Dedifferentiated amniotic fluid mesenchymal stem cell (primary cell): Measurements from ENCODE around the gene TMEM120A.

ENCODE experiments used
- DNase-seq: peaks from one replicate; pipeline ENCODE4 v3.0.0-alpha.2; 2016; ENCODE audit errors: extremely low spot score

TMEM120A gene

GRCh38 chr7:75995052-75995471, 667 bp upstream of the TMEM120A start:
- no peak for DNase-seq

DNA sequence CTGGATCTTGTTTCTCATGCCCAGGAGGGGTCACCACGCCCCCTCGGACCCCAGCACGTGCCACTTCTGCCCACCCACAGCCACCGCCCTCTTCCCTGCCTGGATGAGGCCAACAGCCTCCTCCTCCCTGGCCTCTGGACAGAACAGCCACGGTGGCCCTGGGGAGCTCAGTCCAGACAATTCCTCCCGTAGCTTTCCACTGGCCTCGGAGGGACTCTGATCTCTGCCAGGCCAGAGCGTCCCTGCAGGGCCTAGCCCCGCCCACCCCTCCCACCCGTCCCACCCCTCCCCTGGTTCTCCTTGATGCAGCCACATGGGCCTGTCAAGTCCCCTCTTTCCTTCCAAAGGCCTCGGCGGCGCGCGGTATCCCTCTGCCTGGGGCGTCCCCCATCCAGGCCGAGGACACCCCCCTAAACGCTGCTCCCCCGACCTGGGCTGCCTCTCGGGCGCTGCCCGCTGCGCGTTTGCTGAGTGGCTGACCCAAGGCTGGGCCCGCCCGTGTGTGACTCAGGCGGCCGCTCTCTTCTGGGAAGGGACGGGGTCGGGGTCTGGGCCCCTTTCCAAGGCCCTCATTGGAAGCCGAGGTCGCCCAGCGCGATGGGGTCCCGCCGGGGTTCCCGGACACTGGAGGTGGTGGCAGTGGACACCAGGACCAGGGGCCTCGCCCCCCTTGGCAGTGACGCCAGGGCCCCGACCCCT, 557 bp downstream of the TMEM120A start:
- peak; percentile 34 for DNase-seq

GRCh38 chr7:75992083-75992755, 2.2 kb downstream of the TMEM120A start:
- DNase-seq: no peak

DNA sequence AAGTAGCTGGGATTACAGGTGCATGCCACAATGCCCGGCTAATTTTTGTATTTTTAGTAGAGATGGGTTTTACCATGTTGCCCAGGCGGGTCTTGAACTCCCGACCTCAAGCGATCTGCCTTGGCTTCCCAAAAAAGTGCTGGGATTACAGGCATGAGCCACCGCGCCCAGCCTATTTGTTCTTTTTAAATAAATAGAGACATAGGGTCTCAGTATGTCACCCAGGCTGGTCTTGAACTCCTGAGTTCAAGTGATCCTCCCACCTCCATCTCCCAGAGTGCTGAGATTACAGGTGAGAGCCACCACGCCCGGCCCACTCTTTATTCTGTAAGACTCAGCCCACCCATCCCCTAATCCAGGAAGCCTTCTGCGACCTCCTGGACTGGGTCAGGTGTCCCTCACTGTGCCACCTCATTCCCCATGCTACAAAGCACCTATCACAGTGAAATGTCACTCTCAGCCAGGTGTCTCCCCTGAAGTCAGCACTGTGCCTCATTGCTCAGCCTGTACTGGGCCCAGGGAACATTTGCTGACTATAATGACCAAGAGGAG, 2.8 kb downstream of the TMEM120A start:
- no peak for DNase-seq

GRCh38 chr7:75989500-75990388, 4.7 kb downstream of the TMEM120A start:
- no peak for DNase-seq

DNA sequence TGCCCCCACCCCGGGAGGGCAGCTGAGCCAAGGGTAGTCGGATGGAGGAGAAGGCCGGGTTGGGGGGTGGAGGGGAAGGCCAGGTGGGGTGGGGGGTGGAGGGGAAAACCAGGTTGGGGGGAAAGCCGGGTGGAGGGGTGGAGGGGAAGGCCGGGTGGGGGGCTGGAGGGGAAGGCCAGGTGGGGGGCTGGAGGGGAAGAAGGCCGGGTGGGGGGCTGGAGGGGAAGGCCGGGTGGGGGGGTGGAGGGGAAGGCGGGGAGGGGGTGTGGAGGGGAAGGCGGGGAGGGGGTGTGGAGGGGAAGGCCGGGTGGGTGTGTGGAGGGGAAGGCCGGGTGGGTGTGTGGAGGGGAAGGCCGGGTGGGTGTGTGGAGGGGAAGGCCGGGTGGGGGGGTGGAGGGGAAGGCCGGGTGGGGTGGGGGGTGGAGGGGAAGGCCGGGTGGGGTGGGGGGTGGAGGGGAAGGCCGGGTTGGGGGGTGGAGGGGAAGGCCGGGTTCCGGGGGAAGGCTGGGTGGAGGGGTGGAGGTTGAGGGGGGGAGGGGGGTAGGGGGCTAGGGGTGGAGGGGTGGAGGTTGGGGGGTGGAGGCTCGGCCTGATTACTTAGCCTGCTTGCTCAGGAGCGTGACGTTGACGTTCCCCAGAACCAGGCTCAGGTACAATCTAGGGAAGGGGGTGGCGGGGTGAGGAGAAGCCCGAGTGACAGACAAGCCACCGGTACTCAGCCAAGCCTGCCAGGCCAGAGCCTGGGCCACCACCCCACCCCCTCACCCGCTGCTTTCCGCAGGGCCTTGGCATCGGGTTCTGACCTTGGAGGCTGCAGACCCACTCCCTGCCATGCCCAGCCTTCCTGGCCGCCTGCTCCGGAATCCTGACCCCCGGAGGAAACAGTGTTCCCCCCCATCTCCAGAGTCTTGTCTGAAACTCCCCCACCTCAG, 5.6 kb downstream of the TMEM120A start:
- no peak for DNase-seq

DNA sequence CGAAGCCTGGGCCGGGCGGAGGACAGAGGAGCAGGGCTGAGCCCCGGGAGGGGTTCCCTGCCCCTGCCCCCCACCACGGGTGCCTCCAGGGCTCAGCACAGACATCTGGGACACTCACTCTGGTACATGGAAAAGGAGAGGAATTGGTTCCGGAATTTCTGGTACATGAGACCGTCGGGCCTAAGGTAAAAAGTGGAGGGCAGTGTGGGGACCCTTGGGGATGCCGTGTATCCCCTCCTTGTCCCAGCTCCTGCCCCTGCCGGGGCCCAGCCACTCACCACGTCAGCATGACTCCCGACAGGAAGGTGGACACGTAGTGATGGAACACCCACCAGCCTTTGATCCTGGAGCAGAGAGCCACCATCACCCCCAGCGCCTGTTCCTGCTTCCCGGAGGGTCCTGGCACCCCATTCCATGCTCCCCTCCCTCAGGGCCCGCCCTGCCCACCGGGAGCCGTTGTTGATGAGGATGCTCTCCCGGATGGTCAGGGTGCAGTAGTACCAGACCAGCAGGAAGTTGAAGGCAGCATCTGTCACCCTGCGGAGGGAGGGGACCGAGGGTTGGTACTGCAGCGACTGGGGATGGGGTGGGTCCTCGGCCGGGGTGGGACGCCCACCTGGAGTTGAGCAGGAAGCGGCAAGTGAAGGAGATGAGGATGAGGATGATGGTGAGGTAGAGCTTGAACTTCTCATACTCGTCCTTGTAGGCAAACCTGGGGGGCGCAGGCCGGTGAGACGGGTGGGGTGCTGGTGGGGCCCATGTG, 6.4 kb downstream of the TMEM120A start:
- DNase-seq: no peak

DNA sequence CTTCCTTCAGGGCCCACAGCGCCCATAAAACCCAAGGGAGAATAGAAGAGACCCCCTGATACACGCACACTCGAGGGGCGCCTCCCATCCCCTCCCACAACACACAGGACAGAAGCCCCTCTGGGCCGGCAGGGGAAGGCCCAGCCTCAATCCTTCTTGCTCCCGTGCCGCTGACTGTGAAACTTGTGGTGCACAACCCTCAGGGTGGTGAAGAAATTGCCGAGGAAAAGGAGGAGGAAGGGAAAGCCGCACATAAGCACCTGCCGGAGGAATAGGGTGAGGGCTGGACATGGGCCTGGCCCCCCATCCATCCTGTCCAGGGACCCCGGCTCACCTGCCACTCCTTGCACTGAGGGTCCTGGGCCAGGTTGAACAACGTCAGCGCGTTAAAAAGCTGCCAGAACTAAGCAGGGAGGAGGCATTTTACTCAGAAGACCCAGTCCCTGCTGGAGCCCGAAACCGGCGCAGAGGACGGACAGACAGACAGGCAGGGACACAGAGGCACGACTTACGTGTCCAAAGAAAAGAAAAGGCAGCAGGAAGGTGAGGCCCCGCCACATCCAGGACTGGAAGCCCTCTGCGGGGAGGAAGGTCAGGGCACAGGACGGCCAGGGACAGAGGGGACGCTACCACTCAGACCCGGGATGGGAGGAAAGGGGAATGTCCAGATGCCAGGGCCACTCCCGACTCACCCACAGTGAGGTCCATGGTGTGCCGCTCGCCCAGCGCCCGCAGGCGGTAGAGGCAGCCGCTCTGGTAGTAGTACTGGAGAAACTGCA, 7.2 kb downstream of the TMEM120A start:
- DNase-seq: no peak

GRCh38 chr7:75986147-75986781, 8.1 kb downstream of the TMEM120A start:
- no peak for DNase-seq

GRCh38 chr7:75985518-75986146, 8.8 kb downstream of the TMEM120A start:
- no peak for DNase-seq

GRCh38 chr7:75985009-75985517, 9.3 kb downstream of the TMEM120A start:
- DNase-seq: no peak

DNA sequence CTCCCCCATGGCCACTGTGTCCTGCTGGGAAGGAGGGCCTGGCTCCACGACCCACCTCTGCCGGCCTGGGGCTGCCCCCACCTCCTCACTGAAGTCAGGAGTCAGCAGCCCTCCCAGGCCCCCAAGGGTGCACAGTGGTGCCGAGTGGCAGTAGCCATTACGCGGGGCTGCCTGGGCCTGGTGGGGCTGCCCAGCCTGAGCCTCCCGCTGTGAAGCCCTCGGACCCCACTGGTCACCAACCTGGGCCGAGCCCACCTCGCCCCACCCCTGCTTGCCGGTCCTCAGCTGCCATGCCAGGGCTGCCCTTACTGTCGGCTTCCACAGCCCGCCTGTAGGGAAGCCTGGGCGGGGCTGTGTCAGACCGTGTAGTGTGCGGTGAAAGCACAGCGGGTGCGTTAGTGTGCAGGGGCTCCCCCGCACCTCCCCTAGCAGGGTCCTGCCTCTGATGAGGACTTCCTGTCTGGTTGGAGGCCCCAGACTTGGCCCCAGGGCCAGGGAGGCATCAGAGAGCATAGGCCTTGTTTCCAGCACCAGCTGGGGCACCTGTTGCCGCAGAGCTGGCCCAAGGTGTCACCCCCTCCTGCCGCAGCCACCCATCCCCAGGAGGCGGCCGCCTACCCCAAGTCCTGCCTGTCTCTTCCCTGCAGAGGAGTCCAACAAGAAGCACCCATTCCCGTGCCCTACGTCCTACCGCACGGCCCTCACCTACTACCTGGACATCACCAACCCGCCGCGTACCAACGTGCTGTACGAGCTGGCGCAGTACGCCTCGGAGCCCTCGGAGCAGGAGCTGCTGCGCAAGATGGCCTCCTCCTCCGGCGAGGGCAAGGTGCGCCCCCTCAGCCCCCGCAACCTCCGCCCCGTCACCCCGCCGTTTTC, 10.0 kb downstream of the TMEM120A start:
- DNase-seq: no peak

GRCh38 chr7:75983471-75984129, 10.8 kb downstream of the TMEM120A start:
- DNase-seq: no peak

- no peak for DNase-seq
Observed at GRCh38 chr7:75982306-75983064, 11.9 kb downstream of the TMEM120A start.

DNA sequence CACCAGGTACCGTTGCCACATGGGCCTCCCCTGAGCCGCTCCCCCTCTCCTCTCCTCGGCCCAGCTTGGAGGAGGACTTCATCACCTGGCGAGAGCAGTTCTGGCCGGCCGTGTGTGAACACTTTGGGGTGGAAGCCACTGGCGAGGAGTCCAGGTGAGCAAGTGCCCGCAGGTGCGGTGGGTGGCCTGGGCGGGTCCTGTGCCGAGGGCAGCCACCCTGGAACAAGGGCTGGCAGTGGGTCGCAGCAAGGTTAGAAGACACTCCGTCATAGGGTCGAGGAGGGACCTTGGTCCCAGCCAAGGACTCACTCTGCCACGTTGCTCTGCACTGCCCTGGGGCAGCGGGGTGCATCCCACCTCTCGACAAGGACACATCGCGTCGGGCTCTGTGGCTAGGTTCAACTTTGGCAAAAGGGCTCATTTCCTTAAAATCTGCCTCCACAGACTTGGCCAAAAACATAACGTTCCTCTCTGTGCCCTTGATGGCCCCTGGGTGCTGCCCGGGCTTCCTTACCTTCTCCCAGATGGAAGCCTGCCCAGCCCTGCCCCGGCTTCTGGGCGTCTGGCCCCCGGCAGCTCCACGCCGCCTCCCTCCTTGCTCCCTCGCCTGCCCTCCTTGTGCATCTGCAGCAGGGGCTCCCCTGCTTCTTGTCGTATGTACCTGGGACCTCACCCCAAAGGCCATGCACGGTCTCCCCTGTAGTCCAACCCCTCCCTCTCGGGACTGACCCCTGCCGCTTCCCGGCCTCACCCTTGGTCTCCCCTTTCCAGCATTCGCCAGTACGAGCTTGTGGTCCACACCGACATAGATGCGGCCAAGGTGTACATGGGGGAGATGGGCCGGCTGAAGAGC, 12.7 kb downstream of the TMEM120A start:
- DNase-seq: no peak
